Measurements from ENCODE around the gene MRPL12.

GRCh38 chr17:81737947-81738800, 35.0 kb downstream of the MRPL12 start:
- no peak for TF ChIP-seq CTCF (IDR thresholded peaks at IDR 0.05; ENCODE audit: low read depth, low read length, missing input control)
- TF ChIP-seq YY1 (IDR thresholded peaks at IDR 0.05), result no peak

Data from liver (tissue), 2 donors.